Left kidney (tissue), 2 donors: ENCODE measurements around the gene ARPC1B. TPM values are rescaled to one million over a fixed set of nuclear protein-coding genes. Genes with fewer than 3 reads are reported as not detected.
A peak's percentile ranks its signal among the peaks of the same experiment; 100 is the strongest.
"Not testable (repeated sequence)": the region's sequence is repeated elsewhere in the genome, so short reads cannot be mapped to it uniquely, and the experiment has no call there.

Source experiments
- DNase-seq: peaks from one replicate; pipeline ENCODE4 v3.0.0-alpha.2; 2013
- polyA plus RNA-seq: library from polyadenylated mRNA; unstranded; fragments of 120-200 nt; gene quantifications from one replicate; pipeline ENCODE4 v1.2.1, GENCODE V29; 2013; ENCODE audit not compliant: insufficient read length

Gene ARPC1B
- polyA plus RNA-seq, 1 donor: 26.9 TPM

- DNase-seq: no peak
Measured at GRCh38 chr7:99407872-99408378, 33.4 kb downstream of the ARPC1B start.

- peak; percentile 91 for DNase-seq
Measured at GRCh38 chr7:99408379-99409191, 34.1 kb downstream of the ARPC1B start, which contains the start of the genes BUD31 and PDAP1. Gene BUD31 (plus strand): TSS chr7:99408969. CDS start chr7:99411093, 2,124 bp downstream. Gene PDAP1 (minus strand): TSS chr7:99408597. CDS start chr7:99408548, 49 bp downstream.

- no peak for DNase-seq
Measured at GRCh38 chr7:99409192-99409572, 34.7 kb downstream of the ARPC1B start.

- no peak for DNase-seq
Measured at GRCh38 chr7:99409806-99410205, 35.3 kb downstream of the ARPC1B start.

- no peak for DNase-seq
Measured at GRCh38 chr7:99410635-99411034, 36.1 kb downstream of the ARPC1B start.

- DNase-seq: not testable (repeated sequence)
Measured at GRCh38 chr7:99415513-99416127, 41.1 kb downstream of the ARPC1B start.

- no peak for DNase-seq
Measured at GRCh38 chr7:99418260-99418659, 43.7 kb downstream of the ARPC1B start.

GRCh38 chr7:99419323-99420021 lies 44.9 kb downstream of the ARPC1B start:
- no peak for DNase-seq

- no peak for DNase-seq
Measured at GRCh38 chr7:99420213-99420612, 45.7 kb downstream of the ARPC1B start.

GRCh38 chr7:99420986-99421385 lies 46.5 kb downstream of the ARPC1B start:
- no peak for DNase-seq

GRCh38 chr7:99422186-99422585 lies 47.7 kb downstream of the ARPC1B start:
- no peak for DNase-seq

GRCh38 chr7:99422625-99423024 lies 48.1 kb downstream of the ARPC1B start:
- no peak for DNase-seq

- DNase-seq: no peak
Measured at GRCh38 chr7:99424932-99425730, 50.6 kb downstream of the ARPC1B start.

GRCh38 chr7:99428972-99429566 lies 54.5 kb downstream of the ARPC1B start:
- no peak for DNase-seq

- no peak for DNase-seq
Measured at GRCh38 chr7:99429756-99430155, 55.2 kb downstream of the ARPC1B start.

GRCh38 chr7:99431756-99432540 lies 57.4 kb downstream of the ARPC1B start:
- not testable (repeated sequence) for DNase-seq

- DNase-seq: no peak
Measured at GRCh38 chr7:99433158-99433557, 58.6 kb downstream of the ARPC1B start.

- no peak for DNase-seq
Measured at GRCh38 chr7:99437946-99438572, 63.5 kb downstream of the ARPC1B start.

- peak; percentile 95 for DNase-seq
Measured at GRCh38 chr7:99438573-99439480, 64.3 kb downstream of the ARPC1B start, which contains the start of the genes CPSF4 and PTCD1. Gene CPSF4 (plus strand): TSS chr7:99438943. CDS start chr7:99439083, 140 bp downstream. Gene PTCD1 (minus strand): TSS chr7:99438798. CDS start chr7:99435242, 3,556 bp downstream.
